VCaP (cell line): ENCODE results near the gene TREX2.

ENCODE experiments used
- H3K27ac ChIP-seq: fragments of 450-650 bp; 2 replicates; pipeline ENCODE4 v1.5.1; 2017
- TF ChIP-seq, protein P1 (sequence below): fragments of 450-650 bp; conservative IDR thresholded peaks from 2 replicates; pipeline ENCODE4 v1.5.1; 2017; ENCODE audit warnings: mild to moderate bottlenecking, moderate library complexity

Gene TREX2

DNA sequence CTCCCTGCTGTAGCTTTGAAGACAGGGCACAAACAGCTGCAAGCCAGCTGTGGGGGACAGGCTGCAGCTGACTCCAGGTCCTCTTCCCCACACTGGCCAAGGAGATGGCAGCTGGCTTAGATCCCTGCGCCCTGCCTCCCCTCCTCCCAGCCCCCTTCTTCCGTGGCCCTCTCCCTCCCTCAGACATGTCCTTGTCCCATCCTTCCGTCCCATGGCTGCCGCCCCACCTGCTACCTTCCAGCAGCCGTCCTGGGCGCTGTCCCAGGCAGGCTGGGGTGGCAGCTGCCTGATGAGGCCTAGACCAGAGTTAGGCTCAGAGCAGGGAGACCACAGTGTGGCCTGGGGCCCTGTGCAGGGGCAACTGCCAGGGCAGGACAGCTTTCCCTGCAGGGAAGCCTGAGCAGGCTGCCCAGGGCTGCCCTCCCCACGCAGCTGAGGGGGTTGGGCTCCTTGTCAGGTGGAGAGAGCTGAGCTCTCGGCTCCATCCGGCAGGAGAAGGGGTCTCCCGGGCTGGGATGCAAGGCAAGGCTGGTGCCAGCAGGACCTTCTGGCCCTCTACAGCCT, 45.6 kb upstream of the TREX2 start:
- H3K27ac ChIP-seq = no peak overlapping the region
- TF ChIP-seq, protein P1, sequence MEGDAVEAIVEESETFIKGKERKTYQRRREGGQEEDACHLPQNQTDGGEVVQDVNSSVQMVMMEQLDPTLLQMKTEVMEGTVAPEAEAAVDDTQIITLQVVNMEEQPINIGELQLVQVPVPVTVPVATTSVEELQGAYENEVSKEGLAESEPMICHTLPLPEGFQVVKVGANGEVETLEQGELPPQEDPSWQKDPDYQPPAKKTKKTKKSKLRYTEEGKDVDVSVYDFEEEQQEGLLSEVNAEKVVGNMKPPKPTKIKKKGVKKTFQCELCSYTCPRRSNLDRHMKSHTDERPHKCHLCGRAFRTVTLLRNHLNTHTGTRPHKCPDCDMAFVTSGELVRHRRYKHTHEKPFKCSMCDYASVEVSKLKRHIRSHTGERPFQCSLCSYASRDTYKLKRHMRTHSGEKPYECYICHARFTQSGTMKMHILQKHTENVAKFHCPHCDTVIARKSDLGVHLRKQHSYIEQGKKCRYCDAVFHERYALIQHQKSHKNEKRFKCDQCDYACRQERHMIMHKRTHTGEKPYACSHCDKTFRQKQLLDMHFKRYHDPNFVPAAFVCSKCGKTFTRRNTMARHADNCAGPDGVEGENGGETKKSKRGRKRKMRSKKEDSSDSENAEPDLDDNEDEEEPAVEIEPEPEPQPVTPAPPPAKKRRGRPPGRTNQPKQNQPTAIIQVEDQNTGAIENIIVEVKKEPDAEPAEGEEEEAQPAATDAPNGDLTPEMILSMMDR = no peak

DNA sequence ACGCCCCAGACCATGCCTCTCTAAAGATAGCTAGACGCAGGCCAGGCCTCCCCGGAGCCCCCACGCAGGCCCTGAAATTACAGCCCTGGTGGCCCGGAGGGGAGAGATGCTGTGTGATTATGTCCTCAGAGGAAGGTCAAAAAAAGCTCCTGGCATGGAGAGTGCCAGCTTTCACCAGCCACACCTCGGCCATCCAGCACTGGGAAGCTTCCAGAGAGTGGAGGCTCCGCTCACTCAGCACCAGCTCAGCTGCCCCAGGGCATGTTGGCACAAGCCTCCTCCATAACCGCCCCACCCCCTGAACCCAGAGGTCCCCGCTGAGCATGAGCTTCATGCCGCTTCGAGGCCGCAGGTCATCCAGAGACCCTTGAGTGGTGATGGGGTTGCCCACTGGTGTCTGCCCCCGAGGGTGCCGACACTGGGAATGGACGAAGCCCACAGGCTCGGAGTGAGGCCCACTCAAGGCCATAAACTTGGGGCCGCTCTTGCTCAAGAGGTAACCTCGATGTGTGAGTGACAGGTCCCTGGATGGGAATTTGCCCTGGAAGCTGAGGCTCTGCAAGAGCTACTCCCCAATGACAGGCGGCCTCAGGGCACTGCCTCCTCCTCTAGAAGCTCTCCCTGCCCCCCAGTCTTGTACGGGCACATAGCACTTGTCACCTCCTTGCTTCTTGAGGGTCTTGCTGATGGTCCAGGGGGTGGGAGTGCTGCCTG, 44.5 kb upstream of the TREX2 start:
- H3K27ac ChIP-seq = no peak overlapping the region
- TF ChIP-seq, protein P1 = no peak

DNA sequence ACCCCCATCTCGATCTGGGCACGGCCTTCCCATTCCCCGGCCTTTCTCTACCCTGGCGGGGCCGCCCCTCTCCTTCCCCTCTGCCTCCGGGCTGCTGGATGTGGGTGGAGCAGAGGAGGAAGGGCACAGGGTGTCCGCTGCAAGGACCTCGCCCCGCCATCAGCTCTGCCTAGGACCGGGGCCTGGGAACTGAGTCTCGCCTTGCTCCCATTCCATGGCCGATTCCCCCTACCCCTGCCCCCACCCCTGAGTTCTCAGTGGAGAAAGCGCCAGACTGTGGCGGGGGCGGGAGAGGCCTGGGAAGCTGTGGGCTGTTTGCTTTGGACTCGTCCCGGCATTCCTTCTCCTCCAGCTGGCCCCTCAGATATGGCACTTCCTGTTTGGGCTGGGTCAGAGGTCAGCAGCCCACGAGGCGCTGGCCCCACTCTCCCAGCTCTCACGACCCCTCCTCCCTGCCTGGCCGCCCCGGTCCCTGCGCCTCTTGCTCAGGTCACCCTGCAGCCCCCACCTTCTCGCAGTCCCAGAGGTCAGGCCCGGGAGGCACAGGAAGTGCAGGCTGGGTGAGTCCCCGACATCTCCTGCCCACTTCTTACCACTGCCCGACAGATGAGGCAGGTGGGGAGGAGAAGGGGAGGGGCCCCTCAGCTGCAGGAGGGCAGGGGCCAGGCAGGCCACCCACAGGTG, 42.5 kb upstream of the TREX2 start:
- TF ChIP-seq, protein P1 = no peak
- H3K27ac ChIP-seq = no peak overlapping the region

DNA sequence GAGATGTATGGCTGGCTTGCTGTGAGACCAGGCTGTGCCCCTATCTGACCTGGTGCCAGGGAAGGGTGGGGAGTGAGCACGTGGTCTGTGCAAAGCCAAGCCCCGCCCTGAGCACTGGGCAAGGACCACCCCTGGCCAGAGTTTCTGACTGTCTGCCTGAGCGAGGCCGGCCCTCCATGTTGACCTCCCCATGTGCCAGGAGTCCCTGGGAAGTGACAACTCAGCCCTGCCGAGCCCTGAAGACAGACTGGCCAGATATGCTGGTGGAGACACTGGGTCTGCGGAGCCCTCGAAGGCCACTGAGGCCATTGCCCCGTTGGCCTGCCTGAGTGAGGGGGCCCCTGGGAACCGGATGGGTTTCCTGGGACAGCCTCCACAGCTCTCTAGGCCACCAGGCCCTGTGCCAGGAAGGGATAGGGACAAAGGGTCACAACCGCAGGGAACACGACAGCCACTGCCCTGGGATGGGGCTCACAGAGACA, 41.8 kb upstream of the TREX2 start:
- TF ChIP-seq, protein P1 = no peak

DNA sequence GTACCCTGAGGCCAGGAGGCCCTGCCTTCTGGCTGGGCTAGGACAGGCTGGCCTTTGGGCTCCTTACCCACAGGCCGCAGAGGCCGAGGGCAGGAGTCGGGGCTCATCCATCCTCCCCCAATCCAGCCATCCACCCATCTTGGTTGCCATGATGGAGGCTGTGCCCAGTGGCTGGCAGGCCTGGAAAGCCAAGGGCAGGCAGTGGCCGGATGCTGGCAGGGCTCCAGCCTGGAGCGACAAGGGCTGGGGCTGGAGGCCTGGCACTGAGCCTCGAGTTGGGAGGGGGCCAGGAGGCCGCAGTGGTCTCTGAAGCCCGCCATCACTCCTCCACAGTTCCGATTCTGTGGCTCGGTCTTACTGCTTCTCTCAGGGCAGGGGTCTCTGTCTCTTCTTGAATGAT, 40.3 kb upstream of the TREX2 start:
- TF ChIP-seq, protein P1 = no peak
- H3K27ac ChIP-seq = no peak overlapping the region

More for the DNA sequence above, 41.8 kb upstream of the TREX2 start:
- H3K27ac ChIP-seq = no peak overlapping the region

DNA sequence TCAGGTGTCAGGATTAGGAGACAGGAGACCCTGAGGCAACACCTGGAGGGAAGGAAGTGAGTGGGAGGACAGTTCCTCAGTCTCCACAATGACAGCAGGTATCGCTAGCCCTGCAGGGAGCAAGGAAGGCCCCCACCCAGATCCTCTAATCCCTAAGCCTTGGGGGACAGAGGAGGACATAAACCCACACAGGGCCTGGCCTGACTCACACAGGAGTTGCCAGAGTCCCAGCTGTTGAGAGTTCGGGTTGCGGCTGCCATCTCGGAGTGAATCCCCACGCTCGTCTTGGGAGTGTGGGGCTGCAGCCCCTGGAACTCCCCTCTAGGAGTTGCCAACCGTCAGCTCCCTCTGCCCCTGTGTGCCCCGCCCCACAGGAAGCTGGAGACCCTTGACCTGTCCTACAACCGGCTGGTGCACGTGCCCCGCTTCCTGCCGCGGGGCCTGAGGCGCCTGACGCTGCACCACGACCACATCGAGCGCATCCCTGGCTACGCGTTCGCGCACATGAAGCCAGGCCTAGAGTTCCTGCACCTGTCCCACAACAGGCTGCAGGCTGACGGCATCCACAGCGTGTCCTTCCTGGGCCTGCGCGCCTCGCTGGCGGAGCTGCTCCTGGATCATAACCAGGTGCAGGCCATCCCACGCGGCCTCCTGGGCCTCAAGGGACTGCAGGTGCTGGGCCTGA, 39.7 kb upstream of the TREX2 start:
- no peak overlapping the region for H3K27ac ChIP-seq
- TF ChIP-seq, protein P1 = no peak
